ENCODE measurements around the gene C3. TPM values are rescaled to one million over a fixed set of nuclear protein-coding genes. Genes with fewer than 3 reads are reported as not detected.
"Not testable (repeated sequence)": the region's sequence is repeated elsewhere in the genome, so short reads cannot be mapped to it uniquely, and the experiment has no call there.

C3 gene
- 100 to 1,000 TPM in 1 of 12 donors, 10 to 100 TPM in 3, 1 to 10 TPM in 7, not detected in 1; 1.5 to 114 (median 5.4) TPM for polyA plus RNA-seq (ENCODE audit: insufficient read length in 12 of 12)
- long read RNA-seq, donor 1, result 0 reads
- long read RNA-seq, donor 2, result 0 reads
- long read RNA-seq, donor 3, result 0 reads
- long read RNA-seq, donor 4, result 0 reads
- long read RNA-seq, donor 5, result 0 reads
- long read RNA-seq, donor 6, result 0 reads
- long read RNA-seq, donor 7, result 0 reads
- long read RNA-seq, donor 8, result 0 reads
- long read RNA-seq, donor 9, result 0 reads
- long read RNA-seq, donor 10, result 0 reads
- long read RNA-seq, donor 11, result 0 reads

DNA sequence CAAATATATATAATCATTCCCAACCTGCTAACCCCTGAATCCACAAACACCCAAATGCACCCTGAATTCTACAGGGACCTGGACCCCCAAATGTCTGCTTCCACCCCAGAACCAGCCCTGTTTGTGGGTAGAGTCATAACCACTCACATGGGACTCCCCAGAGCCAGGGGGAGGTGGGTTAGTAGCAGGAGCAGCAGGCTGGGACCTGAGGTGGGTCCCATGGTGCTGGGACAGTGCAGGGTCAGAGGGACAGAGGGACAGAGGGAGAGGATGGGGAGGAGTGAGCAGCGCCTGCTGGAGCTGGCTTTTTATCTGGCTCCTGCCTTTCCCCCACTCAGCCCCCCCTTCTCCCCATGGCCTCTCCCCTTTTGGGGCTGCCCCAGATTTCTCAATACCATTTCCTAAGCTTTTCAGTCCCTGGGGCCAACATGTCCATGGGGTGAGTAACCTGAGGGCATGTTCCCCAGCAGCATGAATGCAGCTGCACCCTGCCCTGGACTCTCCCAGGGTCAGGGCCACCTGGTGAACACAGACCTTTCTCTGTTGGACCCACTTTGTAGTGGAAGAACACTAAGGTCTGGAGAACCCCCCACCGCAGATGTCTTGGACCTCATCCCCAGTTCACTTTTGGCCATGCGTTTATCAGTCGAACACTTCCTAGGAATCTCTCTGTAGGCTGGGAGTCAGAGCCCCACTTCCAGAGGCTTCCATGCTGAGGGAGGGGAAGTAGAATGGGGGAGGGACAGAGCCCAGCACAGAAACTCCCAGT lies at the start of gene C3:
C3 (minus strand) TSS at position 282 of the 769 bp plus-strand sequence; CDS start at position 221, 61 bp downstream.
- DNase-seq, result no peak

DNA sequence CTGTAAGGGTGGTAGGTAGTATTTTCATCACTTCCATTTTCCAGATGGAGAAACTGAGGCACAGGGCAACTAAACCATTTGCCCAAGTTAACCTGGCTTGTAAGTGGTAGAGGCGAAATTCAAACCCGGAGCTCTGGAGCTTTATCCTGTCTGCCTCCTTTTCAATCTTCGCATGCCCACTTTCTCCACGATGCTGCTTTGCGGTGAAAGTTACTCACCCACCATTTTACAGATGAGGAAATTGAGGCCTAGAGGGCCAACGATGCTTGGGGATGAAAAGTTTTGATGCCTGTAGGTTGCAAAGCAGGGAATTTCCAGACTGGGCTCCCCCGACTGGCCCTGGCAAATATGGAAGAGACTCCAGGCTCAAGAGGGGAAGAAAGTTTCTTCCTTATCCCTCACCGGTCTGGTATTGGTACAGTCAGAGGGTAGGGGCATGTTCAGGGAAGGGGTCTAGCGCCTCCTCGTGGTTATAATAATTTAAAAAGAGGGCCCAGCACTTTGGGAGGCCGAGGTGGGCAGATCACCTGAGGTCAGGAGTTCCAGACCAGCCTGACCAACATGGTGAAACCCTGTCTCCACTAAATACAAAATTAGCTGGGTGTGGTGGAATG lies 48.7 kb upstream of the C3 start:
- no peak for DNase-seq

DNA sequence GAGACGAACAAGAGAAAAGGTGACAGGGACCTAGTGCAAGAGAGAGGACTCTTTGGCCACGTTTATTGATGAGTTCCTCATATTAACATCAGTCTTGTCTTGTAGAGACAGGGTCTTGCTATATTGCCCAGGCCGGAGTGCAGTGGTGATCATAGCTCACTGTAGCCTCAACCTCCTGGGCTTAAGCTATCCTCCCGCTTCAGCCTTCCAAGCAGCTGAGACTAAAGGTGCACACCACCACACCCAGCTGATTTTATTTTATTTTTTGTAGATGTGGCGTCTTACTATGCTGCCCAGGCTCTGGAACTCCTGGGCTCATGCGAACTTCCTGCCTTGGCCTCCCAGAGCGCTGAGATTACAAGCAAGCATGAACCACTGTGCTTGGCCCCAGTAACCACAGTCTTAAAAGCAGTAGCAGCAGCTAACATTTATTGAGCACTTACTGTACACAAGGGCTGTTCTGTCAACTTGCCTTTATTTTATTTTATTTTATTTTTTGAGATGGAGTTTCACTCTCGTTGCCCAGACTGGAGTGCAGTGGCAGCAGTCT lies 47.9 kb upstream of the C3 start:
- DNase-seq, result no peak

DNA sequence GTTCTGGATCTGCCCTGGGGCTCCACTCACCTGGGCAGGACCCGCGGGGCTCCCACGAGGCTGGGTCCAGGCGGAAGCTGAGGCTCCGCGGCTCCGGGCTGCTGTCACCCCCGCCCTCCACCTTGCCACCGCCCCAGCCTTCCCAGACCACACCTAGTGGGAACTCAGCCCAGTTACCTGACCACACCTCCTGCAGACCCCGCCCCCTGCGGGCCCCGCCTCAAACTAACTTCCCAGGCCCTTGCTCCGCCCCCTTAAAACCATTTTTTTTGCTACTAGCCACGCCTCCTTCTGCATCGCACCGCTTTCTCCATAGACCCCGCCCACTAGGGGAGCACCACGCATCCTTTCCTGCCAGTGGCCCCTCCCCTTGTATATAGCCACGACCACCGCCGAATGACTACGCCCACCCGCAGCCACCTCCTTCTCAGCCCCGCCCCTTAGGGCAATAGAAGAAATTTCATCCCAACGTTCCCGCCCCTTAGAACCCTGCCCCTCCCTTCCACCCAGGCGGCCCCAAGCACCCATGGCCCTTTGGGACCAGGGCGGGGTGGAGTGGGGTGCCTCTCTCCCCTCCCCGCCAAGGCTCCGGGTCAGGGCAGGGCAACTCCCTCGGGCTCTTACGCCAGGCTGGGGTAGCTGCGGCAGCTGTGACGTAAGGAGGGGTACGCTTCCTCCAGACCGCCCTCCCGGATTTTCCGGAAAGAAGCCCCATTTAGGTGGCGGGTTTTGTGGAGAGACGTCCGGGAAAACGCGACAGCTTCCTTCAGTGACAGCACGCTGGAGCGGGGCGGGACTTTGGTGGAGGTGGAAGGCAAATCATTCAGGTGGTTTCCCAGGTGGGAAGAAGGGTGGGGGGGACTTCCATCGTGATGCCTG lies 47.1 kb upstream of the C3 start, which contains the start of gene SH2D3A:
SH2D3A (minus strand) TSS at position 79 of the 879 bp plus-strand sequence. CDS start 3,687 bp downstream, outside the sequence.
- no peak for DNase-seq

DNA sequence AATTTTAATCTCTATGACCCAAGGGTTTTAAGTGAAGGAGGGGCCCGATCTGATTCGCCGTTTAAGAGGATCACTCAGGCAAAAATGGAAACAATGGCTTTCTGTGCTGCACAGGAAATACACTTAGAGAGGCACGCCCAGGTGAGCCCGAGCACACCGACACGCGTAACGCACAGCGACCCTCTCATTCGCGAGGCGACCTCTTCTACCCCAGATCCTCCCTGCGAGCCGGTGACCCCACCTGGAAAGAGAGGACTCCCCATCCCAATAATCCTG lies 46.6 kb upstream of the C3 start:
- no peak for DNase-seq

DNA sequence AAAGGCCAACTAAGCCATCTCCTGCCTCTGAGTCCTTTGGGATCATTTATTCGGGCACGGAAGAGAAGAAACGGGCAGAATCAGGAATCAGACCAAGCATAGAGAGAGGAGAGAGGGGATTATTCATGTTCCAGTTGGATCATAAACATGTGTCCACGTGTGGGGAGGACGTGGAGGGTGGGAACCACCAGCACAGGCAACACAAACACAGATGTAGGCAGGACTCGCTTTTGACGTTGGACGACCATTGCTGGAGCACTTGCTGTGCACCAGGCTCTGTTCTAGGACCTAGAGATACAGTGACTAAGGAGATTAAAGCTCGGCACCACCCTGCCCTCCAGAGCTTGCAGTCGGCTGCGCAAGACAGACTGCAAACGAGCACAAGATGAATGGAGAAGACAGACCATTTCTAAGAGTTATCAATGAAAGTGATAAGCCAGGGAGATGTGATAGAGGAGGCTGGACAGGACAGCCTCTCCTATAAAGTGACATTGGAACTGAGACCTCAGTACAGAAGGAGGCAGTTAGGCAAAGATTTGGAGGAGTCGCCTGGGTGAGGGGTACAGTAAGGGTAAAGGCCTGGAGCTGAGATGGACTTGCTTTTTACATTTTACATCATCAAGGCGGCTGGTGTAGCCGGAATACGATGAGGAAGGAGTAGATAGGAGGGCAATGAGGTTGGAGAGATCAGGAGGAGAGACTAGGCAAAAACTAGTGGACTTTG lies 46.1 kb upstream of the C3 start:
- no peak for DNase-seq

DNA sequence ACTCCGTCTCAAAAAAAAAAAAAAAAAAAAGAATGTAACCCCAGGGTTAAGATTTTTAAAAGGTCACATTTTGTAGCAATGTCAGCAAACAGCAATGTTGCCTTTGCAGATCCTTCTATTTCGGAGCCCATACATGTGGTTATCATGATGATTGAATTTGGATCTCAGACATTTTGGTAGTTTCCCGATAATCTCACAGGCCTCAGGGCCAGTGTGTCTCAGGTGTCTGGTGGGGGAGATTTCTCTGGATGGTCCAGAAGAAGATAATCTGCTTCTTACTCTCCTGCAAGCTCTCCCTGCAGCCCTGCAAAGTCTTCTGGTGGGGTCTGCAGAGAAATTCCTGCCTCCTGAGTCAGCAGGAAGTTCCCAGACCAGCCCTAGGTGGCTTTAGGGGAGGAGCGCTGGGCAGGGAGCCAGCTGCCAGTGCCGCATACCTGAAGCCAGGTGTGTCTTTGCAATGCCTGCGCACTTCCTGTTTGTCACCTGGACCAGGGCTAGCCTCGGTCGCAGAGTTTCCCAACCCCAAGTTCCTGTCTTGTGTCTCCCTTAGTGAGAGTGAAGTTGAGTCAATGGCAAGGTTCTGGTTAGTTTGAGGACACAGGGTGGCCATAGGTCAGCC lies 45.4 kb upstream of the C3 start:
- DNase-seq, result no peak

DNA sequence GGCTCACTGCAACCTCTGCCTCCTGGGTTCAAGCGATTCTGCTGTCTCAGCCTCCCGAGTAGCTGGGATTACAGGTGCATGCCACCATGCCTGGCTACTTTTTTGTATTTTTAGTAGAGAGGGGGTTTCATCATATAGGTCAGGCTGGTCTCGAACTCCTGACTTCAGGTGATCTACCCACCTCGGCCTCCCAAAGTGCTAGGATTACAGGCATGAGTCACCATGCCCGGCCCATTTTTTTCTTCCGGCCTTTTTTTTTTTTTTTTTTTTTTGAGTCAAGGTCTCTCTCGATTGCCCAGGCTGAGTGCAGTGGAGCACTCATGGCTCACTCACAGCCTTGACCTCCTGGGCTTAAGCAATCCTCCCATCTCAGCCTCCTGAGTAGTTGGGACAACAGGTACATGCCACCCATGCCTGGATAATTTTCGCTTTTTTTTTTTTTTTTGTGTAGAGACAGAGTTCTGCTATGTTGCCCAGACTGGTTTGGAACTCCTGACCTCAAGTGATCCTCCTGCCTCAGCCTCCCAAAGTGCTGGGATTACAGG lies 41.9 kb upstream of the C3 start:
- DNase-seq, result not testable (repeated sequence)

DNA sequence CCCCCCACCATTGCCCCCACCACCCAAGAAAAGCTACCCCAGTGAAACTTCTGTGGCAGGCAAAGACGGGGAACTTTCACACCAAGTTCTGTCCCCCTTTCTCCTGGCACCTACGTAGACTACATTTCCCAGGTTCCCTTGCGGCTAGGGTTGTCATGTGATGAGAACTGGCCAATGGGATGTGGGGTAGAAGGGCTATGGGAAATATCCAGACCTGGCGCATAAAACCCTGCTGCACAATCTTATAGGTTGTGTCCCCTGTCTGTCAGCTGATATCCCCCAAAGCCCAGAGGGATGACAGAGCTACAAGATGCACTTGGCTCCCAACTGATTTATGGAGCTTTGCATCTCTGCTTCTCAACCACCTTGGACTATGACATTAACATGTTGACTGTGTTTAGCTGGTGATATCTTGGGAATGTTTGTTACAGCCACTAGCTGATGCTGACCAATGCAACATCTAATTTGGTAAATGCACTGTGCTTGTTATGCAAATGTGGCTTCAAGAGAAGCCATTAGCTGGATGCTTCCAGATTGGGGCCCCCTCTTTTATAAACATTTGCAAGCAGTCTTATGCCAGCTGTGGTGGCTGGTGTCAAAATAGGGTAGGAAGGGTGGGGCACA lies 40.7 kb upstream of the C3 start:
- DNase-seq, result no peak

DNA sequence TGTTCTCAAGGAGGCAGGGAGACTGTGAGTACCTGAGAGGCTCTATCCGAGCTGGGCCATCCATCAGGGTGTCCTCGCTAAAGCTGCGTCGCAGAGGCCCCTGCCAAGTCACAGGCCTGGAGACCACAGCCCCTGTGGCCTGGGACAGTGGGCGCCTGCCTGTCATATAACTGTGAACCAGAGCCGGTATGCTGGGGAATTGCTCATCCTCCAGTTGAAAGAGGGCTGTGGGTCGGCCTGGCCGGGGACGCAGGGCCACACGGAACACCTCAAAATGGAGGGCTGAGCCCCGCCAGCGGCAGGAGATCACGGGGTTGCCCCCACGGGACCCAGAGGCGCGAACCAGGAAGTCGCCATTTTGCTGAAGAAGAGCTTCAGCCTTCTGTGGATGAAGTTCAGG lies 40.2 kb upstream of the C3 start:
- DNase-seq, result no peak

DNA sequence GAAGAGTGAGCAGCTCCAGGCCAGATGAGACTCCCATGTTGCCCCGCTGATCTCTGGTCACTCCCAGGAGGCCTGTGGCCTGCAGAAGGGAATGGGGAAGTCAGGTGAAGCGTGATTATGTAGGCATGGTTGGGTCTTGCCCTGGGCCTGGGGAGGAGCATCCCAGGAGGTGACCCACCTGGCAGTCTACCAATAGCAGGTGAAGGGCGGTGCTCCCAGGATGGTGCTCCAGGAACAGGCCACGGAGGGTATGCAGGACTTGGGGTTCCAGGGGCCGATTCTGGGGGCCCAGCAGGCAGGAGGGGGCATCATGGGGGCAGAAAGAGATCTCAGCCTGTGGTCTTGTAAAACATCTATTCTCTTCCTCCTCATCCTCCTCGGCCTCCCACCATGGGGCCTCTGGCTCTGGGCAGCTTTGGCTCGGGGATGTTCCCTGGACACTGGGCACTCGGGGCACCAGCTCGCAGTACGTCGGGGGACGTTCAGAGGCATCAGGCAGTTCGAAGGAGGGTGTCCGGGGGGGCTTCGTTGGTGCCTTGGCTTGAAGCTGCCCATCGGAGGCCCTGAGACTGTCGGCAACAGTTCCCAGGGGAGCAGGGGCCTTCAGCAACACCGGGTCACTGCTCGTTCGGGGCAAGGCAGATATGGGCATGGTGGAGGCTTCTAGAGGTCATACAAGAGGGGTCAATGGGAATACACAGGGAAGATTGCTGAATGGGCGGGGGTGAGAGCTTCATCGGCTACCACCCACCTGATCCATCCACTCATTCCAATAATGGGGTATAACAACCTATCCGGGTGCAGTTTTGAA lies 34.4 kb upstream of the C3 start:
- DNase-seq, result no peak

DNA sequence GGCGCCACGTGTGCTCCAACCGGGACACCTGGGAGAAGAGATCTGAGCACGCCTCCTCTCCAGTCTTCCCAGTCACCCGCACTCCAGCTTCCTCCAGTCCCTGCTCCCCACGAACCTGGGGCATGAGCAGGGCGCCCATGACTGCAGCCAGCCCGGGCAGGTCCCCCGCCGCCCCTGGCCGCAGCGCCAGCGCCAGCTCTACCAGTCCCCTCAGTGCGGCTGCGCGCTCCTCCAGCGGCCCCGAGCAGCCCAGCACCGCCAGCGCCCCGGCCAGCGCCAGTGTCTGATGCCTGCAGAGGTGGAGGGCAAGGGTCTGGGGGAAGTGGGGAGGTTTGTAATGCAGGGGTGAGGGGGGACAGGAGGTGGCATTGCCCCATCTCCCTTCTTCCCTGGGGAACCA lies 33.7 kb upstream of the C3 start:
- no peak for DNase-seq

DNA sequence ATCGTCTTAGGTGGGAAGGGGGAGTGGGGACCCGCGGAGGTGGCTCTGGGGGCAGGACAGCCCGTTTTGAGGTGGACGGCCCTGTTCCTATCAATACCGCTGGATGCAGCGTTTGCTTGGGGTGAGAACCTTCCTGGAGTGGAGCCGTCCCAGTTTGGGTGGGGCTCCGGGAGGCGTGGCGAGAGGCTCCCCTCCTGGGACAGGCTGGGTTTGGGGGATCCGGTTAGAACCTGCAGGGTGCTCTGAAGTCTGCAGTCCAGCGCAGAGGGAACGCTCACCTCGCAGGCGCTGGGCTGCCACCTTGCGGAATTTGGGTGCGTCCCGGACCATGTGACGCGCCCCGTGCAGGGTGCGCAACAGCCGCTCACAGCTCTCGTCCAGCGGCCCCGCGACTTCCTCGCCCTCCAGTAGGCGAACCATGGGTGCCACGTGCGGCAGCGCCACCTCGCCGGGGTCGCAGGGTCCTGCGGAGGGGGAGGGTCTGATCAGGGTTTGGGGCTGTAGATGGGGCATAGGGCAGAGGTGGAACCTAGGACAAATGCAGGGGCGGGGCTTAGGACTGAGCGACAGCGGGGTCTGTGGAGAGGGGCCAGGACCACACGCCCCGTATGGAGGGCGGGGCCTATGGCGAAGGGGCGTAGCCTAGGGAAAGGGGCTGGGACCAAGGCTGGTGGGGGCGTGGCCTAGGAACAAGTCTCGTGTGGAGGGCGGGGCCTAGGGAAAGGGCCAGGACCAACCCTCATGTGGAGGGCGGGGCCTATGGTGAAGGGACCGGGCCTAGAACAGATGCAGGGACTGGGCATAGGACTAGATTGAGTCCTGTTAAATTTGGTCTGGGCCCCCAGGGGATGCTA lies 33.0 kb upstream of the C3 start:
- peak; percentile 46 for DNase-seq

DNA sequence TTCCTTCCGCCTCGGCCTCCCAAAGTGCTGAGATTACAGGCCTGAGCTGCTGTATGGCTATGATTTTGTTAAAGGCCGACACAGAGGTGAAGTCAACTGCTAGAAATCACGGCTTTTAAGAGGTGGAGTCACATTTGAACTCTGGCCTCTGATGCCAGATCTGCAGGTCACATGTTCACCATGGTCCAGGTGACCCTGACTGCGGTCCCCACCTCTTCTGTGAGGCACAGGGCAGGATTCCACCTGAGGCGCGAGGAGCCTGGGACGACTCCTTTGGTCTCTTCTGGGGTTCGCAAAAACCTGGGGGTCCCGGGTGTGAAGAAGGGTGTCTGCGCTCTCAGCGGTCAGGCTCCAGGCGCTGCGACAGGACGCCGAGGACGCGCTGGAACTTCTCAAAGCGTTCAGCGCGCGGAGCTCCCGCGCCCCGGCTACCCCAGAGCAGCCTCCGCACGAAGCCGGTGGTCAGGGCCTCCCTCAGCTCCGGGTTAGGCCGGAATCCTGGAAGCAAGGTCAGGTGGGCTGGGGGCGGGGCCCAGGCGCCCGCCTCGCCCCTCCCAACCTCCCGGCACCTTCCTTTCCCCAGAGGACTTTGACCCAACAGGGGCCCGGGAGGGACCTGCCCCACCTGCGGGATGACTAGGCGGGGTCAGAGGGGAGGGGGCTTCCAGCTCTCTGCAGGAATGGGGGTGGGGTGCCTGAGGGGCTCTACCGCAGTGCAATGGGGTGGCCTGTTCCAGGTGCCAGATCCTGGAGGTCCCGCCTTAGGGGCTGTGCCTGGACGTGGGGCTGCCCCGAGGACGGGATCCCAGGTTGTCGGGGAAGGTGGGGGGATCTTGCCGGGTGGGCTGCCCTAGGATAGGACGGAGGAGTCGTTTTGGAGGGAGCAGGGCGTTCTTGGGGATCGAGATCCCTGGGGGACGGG lies 32.1 kb upstream of the C3 start:
- DNase-seq, result no peak

DNA sequence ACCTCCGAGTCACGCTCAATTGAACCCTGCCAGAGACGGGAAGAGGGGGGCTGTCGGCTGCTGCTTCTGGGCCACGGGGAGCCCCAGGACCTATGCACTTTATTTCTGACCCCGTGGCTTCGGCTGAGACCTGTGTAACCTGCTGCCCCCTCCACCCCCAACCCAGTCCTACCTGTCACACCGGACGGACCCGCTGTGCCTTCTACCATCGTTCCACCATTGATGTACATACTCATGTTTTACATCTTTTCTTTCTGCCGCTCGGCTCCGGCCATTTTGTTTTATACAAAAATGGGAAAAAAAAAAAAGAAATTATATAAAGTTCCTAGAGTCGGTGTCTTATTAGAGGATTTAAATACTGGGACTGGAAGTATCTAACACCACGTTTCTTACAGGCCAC lies 30.7 kb upstream of the C3 start:
- DNase-seq, result no peak

DNA sequence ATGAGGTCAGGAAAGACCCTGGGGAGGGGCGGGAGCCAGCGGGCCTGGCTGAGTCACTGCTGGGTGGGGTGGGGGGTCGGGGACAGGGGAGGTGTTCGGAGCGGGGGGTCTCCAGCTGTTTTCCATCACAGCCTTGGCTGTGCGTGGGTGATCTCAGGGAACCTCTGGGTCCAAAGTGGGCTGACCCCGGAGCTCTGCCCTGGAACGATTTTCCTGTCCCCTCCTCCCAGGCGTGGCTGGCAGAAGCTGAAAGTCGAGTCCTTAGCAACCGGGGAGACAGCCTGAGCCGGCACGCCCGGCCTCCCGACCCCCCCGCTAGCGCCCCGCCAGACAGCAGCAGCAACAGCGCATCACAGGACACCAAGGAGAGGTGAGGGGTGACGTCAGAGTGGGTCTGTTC lies 29.6 kb upstream of the C3 start:
- DNase-seq, result peak; percentile 73

DNA sequence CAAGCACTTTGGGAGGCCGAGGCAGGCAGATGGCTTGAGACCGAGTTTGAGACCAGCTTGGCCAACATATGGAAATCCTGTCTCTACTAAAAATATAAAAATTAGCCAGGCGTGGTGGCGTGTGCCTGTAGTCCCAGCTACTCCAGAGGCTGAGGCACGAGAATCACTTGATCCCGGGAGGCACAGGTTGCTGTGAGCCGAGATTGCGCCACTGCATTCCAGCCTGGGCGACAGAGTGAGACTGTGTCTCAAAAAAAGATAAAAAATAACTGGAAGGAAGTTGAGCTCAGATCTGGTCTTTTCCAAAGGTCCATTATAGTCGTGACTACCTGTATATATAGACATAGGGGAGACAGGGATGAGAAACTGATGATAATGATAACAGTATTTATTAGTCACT lies 28.1 kb upstream of the C3 start:
- not testable (repeated sequence) for DNase-seq
